Hepatocyte (in vitro differentiated cells): Measurements from ENCODE around the gene CCN5.

Experiments used
- EZH2 ChIP-seq: fragments of 200-600 bp; sonication (generic); IDR thresholded peaks from 2 replicates; pipeline ENCODE4 v1.6.1; 2016; ENCODE audit warnings: antibody characterized with exemption, mild to moderate bottlenecking, borderline replicate concordance
- EZH2phosphoT487 ChIP-seq: fragments of 200-600 bp; sonication (generic); IDR thresholded peaks from one replicate; pipeline ENCODE4 v1.6.1; 2018; ENCODE audit warnings: antibody characterized with exemption, mild to moderate bottlenecking, low read depth, moderate library complexity; ENCODE audit not compliant: unreplicated experiment, severe bottlenecking
- TF ChIP-seq, protein P1 (sequence below): fragments of 200-600 bp; sonication (generic); IDR thresholded peaks from 2 replicates; pipeline ENCODE4 v1.5.1; 2016; ENCODE audit warnings: antibody characterized with exemption, mild to moderate bottlenecking; ENCODE audit not compliant: poor library complexity

DNA sequence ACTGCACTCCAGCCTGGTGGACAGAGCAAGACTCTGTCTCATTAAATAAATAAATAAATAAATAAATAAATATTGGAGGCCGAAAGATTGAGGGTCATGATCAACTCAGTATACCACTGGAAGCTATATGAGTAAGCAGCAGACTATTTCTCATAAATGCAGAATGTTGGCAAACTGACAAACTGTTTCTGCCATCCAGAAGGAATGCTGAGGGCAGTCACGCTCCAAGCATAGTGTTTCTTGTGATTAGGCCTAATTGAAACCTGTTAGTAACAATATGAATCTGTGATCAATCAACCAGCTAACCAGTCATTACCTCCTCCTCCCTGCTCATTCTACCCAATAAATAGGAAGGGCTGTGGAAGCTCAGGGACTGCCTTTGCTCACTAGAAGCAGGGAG, 15.3 kb downstream of the CCN5 start:
- TF ChIP-seq, protein P1, sequence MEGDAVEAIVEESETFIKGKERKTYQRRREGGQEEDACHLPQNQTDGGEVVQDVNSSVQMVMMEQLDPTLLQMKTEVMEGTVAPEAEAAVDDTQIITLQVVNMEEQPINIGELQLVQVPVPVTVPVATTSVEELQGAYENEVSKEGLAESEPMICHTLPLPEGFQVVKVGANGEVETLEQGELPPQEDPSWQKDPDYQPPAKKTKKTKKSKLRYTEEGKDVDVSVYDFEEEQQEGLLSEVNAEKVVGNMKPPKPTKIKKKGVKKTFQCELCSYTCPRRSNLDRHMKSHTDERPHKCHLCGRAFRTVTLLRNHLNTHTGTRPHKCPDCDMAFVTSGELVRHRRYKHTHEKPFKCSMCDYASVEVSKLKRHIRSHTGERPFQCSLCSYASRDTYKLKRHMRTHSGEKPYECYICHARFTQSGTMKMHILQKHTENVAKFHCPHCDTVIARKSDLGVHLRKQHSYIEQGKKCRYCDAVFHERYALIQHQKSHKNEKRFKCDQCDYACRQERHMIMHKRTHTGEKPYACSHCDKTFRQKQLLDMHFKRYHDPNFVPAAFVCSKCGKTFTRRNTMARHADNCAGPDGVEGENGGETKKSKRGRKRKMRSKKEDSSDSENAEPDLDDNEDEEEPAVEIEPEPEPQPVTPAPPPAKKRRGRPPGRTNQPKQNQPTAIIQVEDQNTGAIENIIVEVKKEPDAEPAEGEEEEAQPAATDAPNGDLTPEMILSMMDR, result no peak
- TF ChIP-seq EZH2, result no peak
- TF ChIP-seq EZH2phosphoT487, result no peak
